Activated naive CD8-positive, alpha-beta T cell treated with anti-CD3 and anti-CD28 coated beads for 36 hours (primary cell): Measurements from ENCODE around the gene NUPR1. TPM values are rescaled to one million over a fixed set of nuclear protein-coding genes. Genes with fewer than 3 reads are reported as not detected.
"Not testable (repeated sequence)": the region's sequence is repeated elsewhere in the genome, so short reads cannot be mapped to it uniquely, and the experiment has no call there.

Experiments
- DNase-seq: peaks from one replicate; pipeline ENCODE4 v3.0.0; 2021
- H3K27ac Mint-ChIP-seq: one replicate; pipeline ENCODE4 v1.8.0; 2022; ENCODE audit warnings: mild to moderate bottlenecking, moderate library complexity, mixed read lengths
- H3K27me3 Mint-ChIP-seq: one replicate; pipeline ENCODE4 v1.8.0; 2022; ENCODE audit warnings: mild to moderate bottlenecking, mixed read lengths
- H3K36me3 Mint-ChIP-seq: one replicate; pipeline ENCODE4 v1.8.0; 2021; ENCODE audit warnings: mild to moderate bottlenecking, mixed read lengths
- H3K4me1 Mint-ChIP-seq: one replicate; pipeline ENCODE4 v1.8.0; 2021; ENCODE audit warnings: mixed read lengths
- H3K4me3 Mint-ChIP-seq: one replicate; pipeline ENCODE4 v1.8.0; 2022; ENCODE audit warnings: mild to moderate bottlenecking, moderate library complexity, mixed read lengths
- H3K9me3 Mint-ChIP-seq: one replicate; pipeline ENCODE4 v1.8.0; 2022; ENCODE audit warnings: mixed read lengths
- total RNA-seq, 2 experiments: library from RNA; stranded (reverse); gene quantifications; one replicate each; pipeline ENCODE4 v1.2.3, GENCODE V29; 2021

Gene NUPR1, protein sequence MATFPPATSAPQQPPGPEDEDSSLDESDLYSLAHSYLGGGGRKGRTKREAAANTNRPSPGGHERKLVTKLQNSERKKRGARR
- not detected for total RNA-seq

- no peaks in the 10 kb centered on the region for H3K36me3 Mint-ChIP-seq
These were observed at the start of gene NUPR1 for GRCh38 chr16:28538733-28539596. Gene NUPR1 (minus strand): TSS chr16:28538974. CDS start chr16:28538907, 67 bp downstream.

DNA sequence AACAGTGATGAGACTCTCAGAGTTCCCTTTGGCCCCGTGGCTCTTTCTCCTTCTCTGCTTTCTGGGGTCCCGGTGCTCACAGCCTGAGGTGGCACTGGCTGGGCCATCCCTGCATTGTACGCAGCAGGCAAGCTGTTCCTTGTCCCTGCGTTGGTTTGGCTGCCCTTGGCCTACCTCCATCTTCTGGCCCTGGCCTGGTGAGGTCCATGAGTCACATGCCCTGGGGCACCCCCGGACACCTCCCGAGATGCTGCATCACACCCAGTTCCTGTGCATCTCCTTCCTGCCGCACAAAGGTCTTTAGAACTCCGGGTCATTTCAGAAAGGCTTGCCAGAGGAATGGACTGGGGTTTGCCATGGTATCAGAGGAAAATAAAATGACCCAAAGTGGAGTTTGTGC lies 48.6 kb upstream of the NUPR1 start:
- Mint-ChIP-seq H3K9me3 (no peaks in the 10 kb centered on the region), H3K36me3 (peaks cover 13% of the 10 kb centered on the region), H3K4me1 (no peaks in the 10 kb centered on the region), H3K4me3 (no peak overlapping the region), H3K27me3 (no peaks in the 10 kb centered on the region), H3K27ac (no peak overlapping the region)
- DNase-seq: no peak

More at GRCh38 chr16:28538733-28539596, at the start of gene NUPR1:
- H3K27me3 Mint-ChIP-seq: no peaks in the 10 kb centered on the region
- H3K9me3 Mint-ChIP-seq: no peaks in the 10 kb centered on the region
- no peak within 1 kb of the TSS for H3K27ac Mint-ChIP-seq
- no peak within 1 kb of the TSS for H3K4me3 Mint-ChIP-seq
- H3K4me1 Mint-ChIP-seq: peaks cover 18% of the 10 kb centered on the region
- no peak for DNase-seq

DNA sequence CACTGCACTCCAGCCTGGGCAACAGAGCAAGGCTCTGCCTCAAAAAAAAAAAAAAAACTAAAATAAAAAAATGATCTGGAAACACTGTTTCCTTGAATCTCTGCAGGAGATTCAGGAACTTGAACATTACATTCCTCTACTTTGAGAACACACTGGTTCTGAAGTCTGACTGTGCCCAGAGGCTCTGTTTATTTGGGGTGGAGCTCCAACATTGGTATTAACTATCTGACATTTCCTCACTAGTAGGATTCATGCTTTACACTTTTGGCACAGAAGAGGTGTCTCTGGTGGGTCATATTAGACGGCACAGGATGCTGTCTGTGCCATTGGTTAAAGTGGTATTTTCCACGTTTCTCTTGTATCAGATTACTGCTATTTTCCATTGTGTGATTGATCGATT lies 47.7 kb upstream of the NUPR1 start:
- H3K27ac Mint-ChIP-seq: no peak overlapping the region
- no peak for DNase-seq
- H3K36me3 Mint-ChIP-seq: peaks cover 13% of the 10 kb centered on the region
- no peaks in the 10 kb centered on the region for H3K4me1 Mint-ChIP-seq
- no peaks in the 10 kb centered on the region for H3K27me3 Mint-ChIP-seq
- H3K9me3 Mint-ChIP-seq: no peaks in the 10 kb centered on the region
- no peak overlapping the region for H3K4me3 Mint-ChIP-seq

DNA sequence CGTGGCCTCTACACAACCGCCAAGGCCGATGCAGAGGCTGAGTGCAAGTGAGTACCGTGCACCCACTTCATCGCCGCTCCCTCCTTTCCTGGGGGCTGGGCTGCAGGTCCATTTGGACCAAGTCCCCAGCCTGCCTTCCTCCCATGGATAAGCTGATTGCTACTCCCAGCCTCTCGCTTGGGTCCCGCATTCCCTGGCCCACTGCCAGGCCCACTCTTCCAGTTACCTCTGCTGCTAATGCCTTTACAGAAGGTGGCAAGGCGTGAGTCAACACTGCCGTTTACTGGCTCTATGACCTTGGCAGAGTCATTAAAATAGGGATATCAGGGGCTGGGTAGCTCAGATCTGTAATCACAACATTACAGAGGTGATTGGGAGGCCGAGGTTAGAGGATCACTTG lies 46.9 kb upstream of the NUPR1 start:
- no peaks in the 10 kb centered on the region for H3K4me1 Mint-ChIP-seq
- DNase-seq: no peak
- H3K36me3 Mint-ChIP-seq: peaks cover 13% of the 10 kb centered on the region
- H3K4me3 Mint-ChIP-seq: no peak overlapping the region
- no peaks in the 10 kb centered on the region for H3K9me3 Mint-ChIP-seq
- H3K27me3 Mint-ChIP-seq: no peaks in the 10 kb centered on the region
- H3K27ac Mint-ChIP-seq: no peak overlapping the region

GRCh38 chr16:28580726-28581315 lies 42.0 kb upstream of the NUPR1 start:
- Mint-ChIP-seq H3K27me3 (no peaks in the 10 kb centered on the region), H3K27ac (no peak overlapping the region), H3K4me1 (peaks cover 1% of the 10 kb centered on the region), H3K9me3 (no peaks in the 10 kb centered on the region), H3K36me3 (peaks cover 12% of the 10 kb centered on the region), H3K4me3 (no peak overlapping the region)
- DNase-seq: no peak

DNA sequence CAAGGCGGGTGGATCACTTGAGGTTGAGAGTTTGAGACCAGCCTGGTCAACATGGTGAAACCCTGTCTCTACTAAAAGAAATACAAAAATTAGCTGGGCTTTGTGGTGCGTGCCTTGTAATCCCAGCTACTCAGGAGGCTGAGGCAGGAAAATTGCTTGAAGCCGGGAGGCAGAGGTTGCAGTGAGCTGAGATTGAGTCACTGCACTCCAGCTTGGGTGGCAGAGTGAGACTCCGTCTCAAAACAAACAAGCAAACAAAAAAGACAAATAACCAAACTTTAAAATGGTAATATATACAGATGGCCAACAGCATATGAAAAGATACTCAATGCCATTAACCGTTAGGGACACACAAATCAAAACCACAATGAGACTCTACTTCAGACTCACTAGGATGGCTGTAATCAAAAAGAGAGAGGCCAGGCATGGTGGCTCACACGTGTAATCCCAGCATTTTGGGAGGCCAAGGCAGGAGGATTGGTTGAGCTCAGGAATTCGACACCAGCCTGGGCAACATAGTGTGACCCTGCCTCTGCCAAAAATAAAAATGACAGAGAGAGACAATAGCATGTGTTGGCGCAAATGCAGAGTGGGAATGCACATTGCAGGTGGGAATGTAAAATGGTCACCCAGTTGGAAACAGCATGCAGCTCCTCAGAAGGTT lies 36.8 kb upstream of the NUPR1 start:
- no peak for DNase-seq
- no peak overlapping the region for H3K4me3 Mint-ChIP-seq
- no peaks in the 10 kb centered on the region for H3K9me3 Mint-ChIP-seq
- peaks cover 15% of the 10 kb centered on the region for H3K4me1 Mint-ChIP-seq
- H3K27ac Mint-ChIP-seq: no peak overlapping the region
- H3K27me3 Mint-ChIP-seq: no peaks in the 10 kb centered on the region
- H3K36me3 Mint-ChIP-seq: peaks cover 2% of the 10 kb centered on the region

DNA sequence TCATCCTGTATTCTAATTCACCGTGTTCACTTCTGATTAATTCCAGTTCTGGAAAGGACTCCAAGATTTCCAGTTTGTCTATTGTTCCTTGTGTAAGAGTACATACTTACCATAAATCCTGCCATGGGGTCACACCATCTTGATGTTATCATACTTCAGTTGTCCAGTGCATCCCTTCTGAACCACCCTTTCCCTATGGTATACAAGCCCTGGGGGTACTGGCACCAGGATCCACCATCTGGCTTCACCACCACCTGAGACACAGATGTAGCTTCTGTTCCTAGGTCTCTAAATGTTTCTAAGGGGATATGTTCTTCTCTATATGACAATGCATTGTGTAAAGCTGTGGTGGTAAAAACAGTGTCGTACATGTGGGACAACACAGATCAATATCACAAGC lies 36.2 kb upstream of the NUPR1 start:
- DNase-seq: no peak
- peaks cover 2% of the 10 kb centered on the region for H3K36me3 Mint-ChIP-seq
- no peaks in the 10 kb centered on the region for H3K9me3 Mint-ChIP-seq
- H3K27ac Mint-ChIP-seq: no peak overlapping the region
- peaks cover 15% of the 10 kb centered on the region for H3K4me1 Mint-ChIP-seq
- H3K27me3 Mint-ChIP-seq: no peaks in the 10 kb centered on the region
- H3K4me3 Mint-ChIP-seq: no peak overlapping the region

DNA sequence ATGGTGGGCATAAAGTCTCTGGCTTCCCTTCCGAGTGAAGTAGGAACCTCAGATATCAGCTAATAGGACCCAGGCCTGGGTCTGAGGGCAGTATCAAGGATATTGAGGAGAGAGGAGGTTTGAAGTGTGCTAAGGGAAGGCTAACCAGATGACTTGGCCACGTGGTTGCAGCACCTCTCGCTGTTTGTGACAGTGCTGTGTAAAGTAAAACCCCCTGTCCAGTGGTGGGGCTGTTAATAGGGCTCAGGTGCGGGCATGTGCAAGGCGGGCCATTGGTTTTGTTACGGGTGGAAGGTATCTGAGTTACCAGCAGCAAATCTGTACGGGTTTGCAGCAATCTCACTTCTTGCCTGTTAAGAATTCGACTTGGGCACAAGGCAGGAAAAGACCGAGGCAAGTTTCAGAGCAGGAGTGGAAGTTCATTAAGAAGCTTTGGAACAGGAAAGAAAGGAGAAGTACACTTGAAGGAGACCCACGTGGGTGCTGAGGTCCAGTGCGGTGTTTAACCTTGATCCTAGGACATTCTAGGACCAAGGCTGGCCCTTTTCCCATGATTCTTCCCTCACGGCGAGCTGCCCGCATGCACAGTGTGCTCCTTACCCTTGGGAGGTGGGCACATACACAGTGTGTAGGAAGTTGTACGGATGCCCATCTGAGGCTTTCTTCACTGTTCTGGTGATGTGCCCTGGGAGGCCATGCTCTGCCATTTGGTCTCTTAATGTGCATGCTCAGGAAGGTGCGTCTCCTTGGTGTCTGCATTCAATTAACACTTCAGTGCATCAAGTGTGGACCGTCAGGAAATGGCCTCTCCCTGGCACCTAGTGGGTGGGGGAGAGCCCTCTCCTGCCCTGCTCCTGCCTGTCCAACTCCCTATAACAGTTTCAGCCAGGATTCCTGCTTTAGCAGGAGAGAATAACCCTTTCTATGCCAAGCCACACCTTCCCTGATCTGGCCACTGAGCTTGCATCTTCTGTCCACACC lies 35.3 kb upstream of the NUPR1 start:
- peaks cover 15% of the 10 kb centered on the region for H3K4me1 Mint-ChIP-seq
- no peaks in the 10 kb centered on the region for H3K9me3 Mint-ChIP-seq
- peaks cover 2% of the 10 kb centered on the region for H3K36me3 Mint-ChIP-seq
- H3K27me3 Mint-ChIP-seq: no peaks in the 10 kb centered on the region
- no peak for DNase-seq
- no peak overlapping the region for H3K4me3 Mint-ChIP-seq
- H3K27ac Mint-ChIP-seq: no peak overlapping the region

DNA sequence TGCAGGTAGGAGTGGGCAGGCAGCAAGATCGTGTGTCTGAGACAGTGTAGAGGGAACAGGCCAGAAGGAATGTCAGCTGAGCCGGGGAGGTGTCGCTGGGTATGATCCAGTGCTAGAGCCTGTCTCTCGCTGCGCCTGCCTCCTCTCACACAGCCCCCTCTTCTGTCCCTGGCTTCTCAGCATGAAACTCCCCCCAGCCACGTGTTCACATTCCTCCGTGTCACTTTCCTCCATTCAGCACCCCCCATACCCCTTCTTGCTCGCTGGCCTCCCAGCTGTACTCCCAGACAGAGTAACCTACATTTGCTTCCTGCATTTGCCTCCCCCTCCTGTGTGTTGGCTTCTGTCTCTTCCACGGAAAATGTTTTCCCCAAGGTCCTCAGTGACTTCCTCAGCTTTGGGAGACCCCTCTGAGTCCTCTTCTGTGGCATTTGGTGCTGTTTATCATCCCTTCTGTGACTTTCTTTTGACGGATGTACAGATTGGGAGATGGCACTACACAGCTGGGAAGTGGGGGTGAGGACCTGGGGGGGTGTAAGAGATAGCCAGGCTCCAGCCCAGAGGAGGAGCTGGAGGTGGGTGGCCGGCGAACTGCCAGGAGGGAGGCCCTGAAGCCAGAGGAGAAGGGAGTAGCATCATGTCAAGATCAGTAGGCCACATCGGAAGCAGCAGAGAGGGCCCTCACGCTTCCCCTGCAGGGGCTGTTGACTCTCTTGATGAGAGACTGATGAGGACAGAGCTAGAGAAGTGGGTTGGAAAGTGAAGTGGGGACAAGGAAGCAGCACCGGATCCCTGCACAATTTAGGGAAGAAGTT lies 34.1 kb upstream of the NUPR1 start:
- Mint-ChIP-seq H3K4me3 (no peak overlapping the region), H3K36me3 (peaks cover 3% of the 10 kb centered on the region), H3K9me3 (no peaks in the 10 kb centered on the region), H3K4me1 (peaks cover 14% of the 10 kb centered on the region), H3K27me3 (no peaks in the 10 kb centered on the region), H3K27ac (no peak overlapping the region)
- no peak for DNase-seq

GRCh38 chr16:28569968-28570752 lies 31.4 kb upstream of the NUPR1 start:
- Mint-ChIP-seq H3K4me3 (no peak overlapping the region), H3K9me3 (peaks cover 11% of the 10 kb centered on the region), H3K27me3 (no peaks in the 10 kb centered on the region), H3K36me3 (peaks cover 23% of the 10 kb centered on the region), H3K27ac (no peak overlapping the region), H3K4me1 (peaks cover 18% of the 10 kb centered on the region)
- DNase-seq: no peak

- Mint-ChIP-seq H3K4me1 (peaks cover 16% of the 10 kb centered on the region), H3K27ac (no peak overlapping the region), H3K27me3 (no peaks in the 10 kb centered on the region), H3K9me3 (peaks cover 11% of the 10 kb centered on the region), H3K4me3 (no peak overlapping the region), H3K36me3 (peaks cover 24% of the 10 kb centered on the region)
- no peak for DNase-seq
These were observed 30.2 kb upstream of the NUPR1 start for GRCh38 chr16:28569021-28569420.

DNA sequence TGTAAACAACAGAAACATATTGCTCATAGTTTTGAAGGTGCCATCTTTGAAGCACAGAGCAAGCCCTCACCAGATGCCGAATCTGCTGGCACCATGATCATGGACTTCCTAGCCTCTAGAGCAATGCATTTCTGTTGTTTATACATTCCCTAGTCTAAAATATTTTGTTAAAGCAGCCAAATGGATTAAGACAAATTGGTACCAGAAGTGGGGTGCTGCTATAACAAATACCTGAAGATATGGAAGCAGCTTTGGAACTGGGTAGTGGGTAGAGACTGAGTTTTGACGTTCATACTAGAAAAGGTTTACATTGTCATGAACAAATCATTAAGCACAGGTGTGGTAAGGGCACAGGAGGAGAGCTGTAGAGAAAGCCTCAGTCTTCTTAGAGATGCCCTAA lies 28.5 kb upstream of the NUPR1 start:
- Mint-ChIP-seq H3K4me3 (no peak overlapping the region), H3K9me3 (peaks cover 11% of the 10 kb centered on the region), H3K27ac (no peak overlapping the region), H3K36me3 (peaks cover 24% of the 10 kb centered on the region), H3K4me1 (peaks cover 12% of the 10 kb centered on the region), H3K27me3 (no peaks in the 10 kb centered on the region)
- DNase-seq: no peak

- DNase-seq, H3K27me3 Mint-ChIP-seq, H3K4me3 Mint-ChIP-seq, H3K27ac Mint-ChIP-seq: not testable (repeated sequence)
- Mint-ChIP-seq H3K4me1 (peaks cover 13% of the 10 kb centered on the region), H3K36me3 (peaks cover 24% of the 10 kb centered on the region), H3K9me3 (peaks cover 11% of the 10 kb centered on the region)
These were observed 27.6 kb upstream of the NUPR1 start for GRCh38 chr16:28566233-28566925.
